GM18861 (cell line): Measurements from ENCODE around the gene DUS1L.

Source experiments
- ATAC-seq: cut with Tn5 transposase; IDR thresholded peaks from one replicate; pipeline ENCODE4 v1.9.1; 2021; ENCODE audit not compliant: unreplicated experiment

DUS1L gene

GRCh38 chr17:82065638-82066303, at the start of gene DUS1L:
DUS1L (minus strand) TSS chr17:82065804; CDS start chr17:82065059, 745 bp downstream.
- ATAC-seq = peak; percentile 58

DNA sequence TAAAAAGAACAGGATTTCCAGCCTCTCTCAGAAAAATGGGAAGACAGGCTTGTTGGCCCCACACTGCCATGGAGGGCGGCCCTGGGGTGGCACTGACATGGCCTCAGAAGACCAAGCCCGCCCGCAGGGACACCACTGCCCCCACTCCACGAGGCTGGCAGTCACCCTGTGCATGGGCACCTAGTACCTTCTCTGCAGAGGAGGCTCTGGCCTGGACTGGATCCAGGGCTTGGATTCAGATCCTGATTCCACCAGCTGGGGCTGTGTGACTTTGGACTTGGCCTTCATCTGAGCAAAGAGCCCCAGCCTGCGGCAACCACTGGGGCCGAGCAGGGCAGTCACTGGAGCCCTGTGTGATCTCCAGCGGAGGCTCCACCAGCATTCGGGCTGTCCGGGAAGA, 49.3 kb upstream of the DUS1L start:
- ATAC-seq = no peak

DNA sequence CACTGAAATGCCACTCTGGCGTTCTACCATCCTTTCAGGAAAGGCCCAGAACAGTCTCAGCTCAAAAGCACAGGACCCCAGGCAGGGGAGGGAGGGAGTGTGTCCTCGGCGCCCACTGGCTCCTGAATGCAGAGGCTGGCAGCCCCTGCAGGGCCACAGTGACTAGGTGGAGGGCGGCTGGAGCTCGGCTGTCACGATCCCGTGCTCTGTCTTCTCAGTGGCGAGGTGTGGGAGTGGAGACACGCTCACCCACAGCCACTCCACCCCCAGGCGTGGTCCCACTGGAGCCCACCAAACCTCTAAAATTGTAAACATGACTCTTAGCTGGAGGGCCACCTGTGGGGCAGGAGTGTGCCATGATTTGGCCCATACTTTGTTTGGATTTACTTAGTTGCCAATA, 48.8 kb upstream of the DUS1L start:
- no peak for ATAC-seq

DNA sequence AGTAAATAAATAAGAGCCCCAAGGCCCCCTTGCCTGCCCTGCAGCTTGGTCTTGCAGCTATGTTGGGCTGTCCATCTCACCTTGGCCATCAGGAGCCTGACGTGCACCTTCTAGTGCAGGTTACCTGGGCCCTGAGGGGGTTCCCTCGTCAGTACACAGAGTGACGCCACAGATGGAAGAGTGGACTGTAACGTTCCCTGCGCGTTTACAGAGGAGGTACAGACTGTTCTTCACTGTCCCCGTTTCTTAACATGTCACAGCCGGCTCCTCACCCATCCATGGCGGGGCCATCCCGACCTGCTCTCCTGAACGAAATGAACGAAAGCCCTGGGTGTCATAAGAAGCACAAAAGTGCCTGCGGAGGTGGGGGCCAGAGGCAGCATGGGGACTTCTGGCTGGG, 48.3 kb upstream of the DUS1L start:
- no peak for ATAC-seq

- no peak for ATAC-seq
These were observed 47.8 kb upstream of the DUS1L start for GRCh38 chr17:82113422-82113821.

DNA sequence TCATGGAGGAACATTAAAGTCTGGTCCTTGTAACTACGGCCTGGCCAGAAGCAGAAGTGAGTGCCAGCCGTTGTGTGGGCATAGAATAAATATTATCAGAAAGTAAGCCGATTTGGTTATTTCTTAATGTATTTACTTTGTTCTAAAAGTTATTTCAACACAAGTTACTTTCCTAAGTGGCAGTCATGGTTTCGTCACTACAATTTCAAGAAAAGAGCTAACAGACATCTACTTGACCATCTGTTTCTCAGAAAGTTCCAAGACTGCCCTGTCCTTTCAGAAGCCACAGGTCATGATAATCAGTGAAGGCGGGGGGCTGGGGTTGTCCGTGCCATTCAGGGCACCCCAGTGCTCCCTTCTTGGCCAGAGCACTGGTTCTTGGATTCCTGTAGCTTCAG, 47.3 kb upstream of the DUS1L start:
- no peak for ATAC-seq

- no peak for ATAC-seq
These were observed 46.7 kb upstream of the DUS1L start for GRCh38 chr17:82112181-82112913.

- no peak for ATAC-seq
These were observed 44.7 kb upstream of the DUS1L start for GRCh38 chr17:82110298-82110697.

DNA sequence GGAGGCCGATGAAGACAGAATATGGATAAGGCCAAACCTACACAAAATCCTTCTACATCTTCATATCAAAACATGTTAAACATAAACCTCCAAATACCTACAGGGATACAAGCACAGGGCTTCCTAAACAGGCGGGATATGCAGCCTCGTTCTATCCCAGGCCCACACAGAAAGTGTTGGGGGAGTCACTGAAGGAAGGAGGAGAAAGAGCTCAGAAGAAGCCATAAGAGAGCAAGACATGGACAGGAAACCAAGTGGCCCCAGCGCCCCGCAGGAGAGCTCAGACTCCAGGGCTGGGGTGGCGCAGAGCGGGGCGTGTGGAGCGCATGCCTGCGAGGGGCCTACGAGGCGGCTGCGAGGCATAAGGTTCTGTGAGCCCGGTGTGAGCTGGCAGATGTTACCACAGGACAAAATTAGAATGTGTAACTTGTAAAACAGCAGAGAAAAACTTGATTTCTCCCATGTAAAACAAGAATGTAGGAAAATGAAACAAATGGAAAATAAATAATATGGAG, 43.4 kb upstream of the DUS1L start:
- ATAC-seq = no peak

DNA sequence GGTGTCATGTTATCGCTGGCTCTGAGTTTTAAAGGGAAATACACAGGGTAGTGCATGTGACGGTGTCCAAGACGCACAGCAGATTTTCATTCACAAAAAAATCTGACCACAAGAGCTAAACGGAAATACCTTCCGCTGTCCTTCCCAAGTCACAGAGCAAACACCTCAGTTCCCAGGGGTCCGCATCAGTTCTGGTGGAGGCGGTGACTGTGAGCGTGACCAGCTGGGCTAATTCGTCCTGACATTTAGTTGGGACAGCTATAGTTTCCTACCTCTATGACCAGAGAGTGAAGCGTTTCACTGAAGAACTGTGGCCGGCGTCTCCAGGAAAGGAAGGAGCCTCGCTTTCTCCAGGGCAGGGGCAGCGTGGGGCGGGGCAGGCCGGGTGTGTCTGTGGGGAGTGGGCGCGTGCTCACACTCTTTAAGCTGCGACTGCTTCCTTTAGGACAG, 42.9 kb upstream of the DUS1L start:
- ATAC-seq = no peak

GRCh38 chr17:82108038-82108437, 42.4 kb upstream of the DUS1L start:
- ATAC-seq = no peak

DNA sequence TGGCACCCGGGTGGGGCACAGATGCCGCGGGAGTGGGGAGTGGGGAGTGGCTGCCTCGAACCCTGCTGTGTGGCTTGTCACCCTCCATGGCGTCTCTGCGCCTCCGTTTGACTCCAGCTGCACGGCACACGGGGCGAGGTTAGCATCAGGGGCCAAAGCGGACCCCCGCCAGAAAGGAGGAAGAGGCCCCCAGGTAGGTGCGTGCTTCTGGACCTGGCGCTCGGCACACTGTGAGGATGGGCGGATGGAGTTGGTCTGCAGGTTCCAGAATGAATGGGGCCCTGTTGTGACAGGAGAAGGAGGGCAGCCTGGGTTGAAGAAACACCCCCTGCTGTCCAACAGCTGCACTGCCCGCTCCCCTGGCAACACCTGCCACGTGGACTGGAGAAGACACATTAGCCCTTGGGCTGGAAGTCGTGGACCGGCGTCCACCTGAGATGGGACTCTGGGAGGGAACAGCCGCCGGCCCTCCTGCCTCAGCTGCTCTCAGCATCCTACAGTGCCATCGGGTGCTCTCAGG, 41.8 kb upstream of the DUS1L start:
- ATAC-seq = no peak

DNA sequence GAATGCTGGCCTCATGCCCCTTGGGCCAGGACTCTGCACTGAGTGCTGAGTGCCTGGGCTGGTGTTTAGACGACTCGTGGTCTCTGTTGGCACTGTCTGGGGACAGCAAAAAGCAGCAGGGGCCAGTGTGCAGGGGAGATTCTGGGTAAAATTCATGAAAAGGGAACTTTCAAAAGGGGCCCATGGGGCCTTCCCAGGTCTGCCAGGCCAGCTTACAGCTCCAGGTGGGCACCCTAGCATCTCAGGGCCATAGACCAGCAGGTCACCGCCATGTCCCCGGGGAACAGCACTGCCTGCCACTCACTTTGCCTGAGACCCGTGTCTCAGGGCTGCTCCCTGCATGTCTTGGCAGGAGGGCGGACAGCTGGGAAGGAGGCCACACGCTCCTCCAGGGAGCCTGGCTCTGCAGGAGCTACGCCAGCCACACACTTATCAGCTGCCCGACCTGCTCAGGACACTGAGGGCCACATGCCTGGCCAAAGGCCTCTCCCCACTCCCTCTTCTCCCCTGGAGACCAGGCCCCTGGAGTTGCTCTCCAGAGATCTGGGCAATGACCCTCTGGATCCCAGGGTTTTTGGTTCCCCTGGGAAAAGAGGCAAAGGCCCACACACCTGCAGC, 41.2 kb upstream of the DUS1L start:
- no peak for ATAC-seq

DNA sequence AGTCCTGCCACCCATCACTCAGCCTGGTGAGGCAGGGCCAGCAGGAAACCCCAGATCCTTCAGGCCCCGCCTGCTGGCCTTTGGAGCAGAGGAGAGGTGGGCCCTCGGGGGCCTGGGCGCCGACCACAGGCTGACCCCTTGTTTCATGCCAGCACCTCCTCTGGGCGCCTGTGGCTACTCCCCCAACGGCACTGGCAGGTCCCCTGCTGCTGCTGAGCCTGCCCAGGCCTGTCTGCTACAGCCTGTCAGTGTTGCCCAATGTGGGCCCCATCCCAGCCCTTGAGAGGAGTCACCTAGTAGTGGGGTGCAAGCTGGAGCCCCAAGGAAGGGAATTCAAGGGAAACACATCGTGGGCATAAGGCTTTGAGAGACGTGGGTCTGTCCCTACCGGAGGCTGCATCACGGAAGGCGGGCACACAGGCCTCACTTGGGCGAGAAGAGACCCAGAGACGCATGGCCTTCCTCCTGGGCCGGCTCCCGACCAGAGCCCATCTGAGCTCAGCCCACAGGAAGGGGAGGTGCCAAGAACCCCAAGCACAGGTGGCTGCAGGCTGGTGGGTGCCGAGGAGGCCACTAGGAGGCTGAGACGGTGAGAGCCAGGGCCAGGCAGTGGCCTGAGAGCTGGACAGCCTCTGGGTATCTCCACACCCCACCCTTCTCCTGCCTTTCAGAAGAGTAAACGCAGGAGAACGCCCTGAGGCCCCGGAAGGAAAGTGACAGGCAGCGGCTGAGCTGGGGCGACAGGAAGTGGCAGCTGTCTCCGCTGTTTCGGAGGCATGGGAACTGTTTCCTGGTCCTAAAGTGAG, 40.5 kb upstream of the DUS1L start:
- peak; percentile 68 for ATAC-seq

DNA sequence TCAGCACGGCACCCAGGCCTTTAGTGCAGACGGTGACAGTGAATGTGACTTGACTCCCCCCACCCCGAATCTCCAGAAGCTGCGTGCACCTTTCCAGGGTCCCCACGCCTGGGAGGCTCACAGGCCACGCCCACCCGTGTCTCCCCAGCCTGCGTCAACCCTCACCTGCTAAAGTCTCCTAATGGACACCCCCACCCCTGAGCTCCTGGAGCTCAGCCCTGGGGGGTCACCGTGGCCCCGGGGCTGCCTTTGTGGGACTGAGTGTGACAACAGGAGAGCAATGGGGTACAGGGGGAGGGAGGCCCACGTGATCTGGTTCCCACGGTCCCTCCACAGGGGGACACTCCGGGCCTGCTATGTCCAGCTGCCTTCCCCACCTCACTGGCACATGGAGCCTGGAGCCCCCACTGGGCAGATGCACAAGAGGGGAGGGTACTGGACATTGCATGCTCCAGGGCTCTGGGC, 39.8 kb upstream of the DUS1L start:
- ATAC-seq = no peak

DNA sequence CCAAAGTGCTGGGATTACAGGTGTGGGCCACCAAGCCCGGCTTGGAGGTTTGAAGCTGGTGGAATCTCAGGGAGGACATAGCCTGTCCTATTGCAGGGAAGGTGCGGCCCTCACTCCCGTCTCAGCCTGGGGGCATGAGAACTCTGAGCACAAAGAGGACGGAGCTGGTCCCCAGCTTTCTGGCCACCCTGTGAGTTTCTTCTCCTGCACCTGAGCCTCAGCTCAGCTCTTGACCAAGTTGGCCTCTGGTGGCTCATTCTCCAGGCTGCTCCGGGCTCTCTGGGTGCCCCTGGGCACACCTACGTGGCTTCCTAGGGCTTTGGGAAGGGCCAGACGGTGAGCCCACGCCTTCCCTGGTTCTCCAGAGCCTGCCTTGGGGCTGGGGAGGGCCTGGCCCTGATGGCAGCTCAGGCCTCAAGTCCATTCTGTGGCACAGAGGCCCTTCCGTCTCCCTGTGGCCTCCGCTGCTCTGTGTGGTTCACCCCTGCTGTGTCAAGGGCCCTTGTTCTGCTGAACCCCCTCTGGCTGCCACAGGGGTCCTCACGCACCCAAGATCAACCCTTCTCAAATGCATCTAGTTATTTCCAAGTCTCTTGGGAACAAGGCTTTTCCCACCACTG, 39.3 kb upstream of the DUS1L start:
- no peak for ATAC-seq

- no peak for ATAC-seq
These were observed 38.2 kb upstream of the DUS1L start for GRCh38 chr17:82103553-82104451.

GRCh38 chr17:82101767-82102679, 36.4 kb upstream of the DUS1L start:
- no peak for ATAC-seq
